GM18867 (cell line): ENCODE data around the gene SPNS2.

Source experiments
- ATAC-seq: cut with Tn5 transposase; IDR thresholded peaks from one replicate; pipeline ENCODE4 v1.9.1; 2021; ENCODE audit warnings: mild to moderate bottlenecking, moderate library complexity; ENCODE audit not compliant: unreplicated experiment

The SPNS2 gene

DNA sequence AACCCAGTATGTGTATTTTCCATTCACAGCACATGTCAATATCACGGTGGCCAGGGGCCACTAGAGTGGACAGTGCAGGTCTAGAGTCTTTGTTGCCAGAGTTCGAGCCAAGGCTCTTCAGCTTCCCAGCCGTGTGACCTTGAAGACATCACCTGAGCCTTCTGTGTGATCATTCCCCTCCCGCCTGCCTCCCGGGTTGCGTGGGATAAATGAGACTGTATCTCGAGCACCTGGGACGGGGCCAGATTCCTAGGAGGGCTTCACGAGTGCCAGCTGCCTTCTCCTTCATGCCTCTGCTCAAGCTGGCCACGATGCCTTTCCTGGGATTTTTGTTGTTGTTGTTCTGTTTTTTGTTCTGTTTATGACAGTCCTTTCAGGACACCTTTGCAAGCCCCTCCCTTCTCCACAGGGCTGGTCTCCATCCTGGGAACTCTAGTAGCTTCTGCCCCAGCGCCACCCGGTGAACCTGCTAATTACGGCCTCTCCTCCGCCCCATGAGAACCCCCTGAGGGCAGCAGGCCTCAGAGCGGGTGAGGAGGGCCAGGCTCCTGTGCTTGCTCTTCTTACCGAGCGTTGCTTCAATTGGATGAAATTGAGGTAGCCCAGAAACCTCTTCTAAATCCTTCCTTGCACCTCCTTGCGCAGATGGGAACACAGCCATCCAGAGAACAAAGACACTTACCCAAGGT is 3.9 kb downstream of the SPNS2 start:
- ATAC-seq = no peak

DNA sequence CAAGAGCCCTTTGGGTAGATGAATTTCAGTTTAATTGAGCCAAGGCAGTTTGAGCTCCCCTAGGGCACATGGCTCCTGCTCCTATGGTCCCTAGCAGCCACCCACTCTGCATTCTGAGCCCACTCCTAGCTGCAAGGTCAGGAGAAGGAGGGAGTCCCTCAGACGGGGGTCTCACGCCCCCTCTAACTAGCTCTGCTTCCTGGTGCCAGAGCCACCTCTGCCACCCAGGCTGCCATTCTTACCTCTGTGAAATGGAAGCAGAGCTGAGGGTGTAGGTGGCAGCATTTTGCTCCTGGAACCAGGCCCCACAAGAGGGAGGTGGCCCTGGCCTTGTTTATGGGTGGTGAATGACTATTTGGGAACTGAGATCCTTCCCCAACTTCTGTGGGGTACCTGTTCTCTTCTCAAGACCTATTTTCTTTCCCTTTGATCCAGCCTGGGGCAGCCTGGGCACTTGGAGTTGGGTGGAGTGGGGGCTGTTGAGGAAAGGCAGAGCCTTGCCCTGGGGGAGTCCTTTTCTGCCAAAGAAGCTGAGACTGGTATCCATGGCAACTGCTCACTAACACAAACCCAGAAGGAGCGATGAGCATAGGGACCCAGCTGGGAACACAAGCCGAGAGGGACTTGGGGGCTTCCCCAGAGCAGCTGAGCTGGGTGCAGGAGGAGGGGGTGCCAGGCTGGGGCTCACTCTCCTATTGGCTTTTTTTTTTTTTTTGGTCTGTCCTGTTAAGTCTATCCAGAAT is 4.8 kb downstream of the SPNS2 start:
- no peak for ATAC-seq

DNA sequence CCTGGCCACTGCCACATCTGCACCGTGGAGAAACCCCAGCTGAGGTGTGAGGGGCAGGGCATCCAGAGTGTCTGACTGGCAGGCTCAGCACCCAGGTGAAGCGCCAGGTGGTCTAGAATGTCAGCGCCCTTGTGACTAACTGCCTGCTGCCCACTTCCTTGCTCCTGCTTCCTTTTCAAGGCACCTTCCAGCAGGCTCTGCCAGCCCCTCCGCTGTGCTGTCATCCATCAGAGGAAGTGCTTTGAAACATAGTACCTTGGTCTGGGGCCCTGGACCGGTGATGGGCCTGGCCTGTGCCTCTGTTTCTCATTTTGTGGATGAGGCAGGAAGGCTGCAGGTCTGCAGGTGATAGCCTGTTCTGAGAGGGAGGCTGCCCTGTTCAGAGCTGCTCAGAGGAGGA is 5.5 kb downstream of the SPNS2 start:
- ATAC-seq = no peak

DNA sequence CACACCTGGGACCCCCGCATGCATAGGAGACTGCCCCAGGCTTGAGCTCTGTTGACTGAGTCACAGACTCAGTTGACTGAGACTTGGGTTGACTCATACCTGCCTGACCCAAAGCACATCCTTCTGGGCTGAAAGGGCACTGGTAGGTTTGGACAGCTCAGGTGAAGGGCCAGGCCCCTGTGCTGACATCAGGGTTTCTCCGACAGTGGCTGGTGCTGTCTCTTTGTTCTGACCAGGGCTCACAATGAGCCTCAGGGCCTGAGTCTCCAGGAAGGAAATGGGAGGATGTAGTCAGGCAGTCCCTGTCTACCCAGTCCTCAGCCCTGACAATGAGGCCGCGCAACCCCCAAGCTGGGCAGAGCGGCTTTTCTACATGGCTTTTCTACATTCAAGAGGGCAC is 6.5 kb downstream of the SPNS2 start:
- no peak for ATAC-seq

DNA sequence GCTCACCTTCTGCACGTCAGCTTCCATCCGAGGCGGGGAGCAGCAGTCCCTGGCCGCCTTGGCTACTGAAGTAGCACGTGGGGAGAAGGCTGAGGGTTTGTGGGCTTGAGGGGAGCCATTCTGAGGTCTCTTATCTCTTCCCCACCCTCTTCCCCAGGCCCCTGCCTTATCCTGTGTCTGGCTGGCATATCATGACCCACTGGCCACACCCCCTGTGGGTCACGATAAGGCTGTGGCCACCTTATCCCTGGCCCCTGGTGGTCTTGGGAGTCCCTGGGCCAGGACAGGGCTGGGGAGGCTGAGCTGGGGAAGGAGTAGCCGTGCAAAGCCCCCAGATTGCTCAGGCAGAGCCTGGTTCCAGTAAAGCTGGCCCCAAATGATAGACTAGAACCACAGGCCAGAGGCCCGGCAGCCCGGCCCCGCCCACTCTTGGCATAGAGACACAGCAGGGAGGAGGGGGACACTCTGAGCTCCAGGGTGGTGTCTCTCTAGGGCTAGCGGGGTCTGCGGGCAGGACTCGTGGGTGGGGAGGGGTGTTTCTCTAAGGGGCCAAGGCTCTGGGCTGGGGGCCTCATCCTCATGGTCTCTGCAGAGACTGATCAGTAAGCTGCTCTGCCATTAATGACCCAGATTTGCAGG is 7.6 kb downstream of the SPNS2 start:
- no peak for ATAC-seq

DNA sequence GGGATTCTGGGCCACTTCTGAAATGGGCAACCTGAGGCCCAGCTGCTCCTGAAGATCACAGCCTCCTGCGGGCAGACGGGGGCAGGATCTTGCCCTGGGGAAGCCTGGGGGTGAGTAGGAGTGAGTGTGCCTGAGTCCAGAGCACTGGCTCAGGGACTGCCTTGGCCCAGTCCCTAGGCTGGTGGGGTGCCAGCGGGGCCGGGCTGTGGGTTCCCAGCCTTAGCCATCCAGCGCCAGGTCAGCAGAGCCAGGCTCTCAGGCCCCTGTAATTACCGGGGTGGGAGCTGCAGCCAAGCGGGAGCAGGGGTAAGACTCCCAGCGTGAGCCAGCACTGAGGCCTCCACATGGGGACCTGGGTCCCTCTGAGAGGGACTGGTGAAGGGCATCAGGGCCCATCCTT is 8.2 kb downstream of the SPNS2 start:
- no peak for ATAC-seq

DNA sequence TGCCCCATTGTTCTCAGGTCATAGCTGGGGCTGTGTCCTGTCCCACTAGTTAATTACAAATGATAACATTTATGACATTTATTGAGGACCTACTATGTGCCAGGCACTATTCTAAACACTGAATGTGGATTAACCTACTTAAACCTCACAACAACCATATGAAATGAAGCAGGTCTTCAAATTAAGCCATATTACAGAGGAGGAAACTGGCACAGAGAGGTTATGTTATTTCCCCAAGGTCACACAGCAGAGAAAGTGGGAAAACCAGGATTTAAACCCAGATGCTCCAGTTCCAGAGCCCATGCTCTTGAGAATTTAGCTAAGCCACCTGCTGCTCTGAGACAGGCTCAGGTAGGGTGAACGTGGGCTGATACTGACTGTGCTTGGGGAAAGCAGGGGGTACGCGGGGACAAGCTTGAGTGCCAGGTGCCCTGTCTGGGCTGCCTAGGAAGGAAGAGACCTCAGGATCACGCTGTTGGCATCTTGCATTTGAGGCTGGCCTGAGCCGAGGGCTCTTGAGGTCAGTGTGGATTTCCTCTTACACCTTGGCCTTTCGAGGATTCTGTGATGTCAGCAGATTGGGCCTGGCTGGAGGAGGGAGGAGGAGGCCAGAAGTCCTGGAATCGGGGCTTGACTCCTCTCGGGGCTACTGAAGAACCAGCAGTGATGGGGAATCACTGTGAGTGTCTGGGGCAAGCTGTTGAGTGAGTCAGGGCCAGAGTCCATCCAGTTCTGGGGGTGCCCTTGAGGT is 8.9 kb downstream of the SPNS2 start:
- ATAC-seq = no peak

DNA sequence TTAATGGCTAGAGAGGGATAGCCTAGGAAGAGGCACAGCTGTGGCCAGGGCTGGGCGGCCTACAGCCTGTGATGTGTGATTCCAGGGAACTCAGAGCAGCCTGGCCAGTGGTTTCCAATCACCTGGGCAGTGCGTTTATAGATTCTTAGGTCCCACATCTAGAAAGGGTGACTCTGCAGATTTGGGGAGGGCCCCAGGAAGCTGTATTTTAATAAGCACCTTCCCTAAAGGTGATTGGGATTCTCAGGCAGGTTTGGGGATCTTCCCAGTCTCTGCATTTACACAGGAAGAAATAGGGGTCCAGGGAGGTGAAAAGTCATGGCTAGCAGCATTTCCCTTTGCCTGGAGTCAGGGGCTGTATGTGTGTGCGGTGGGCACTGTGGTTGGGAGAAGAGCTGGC is 9.5 kb downstream of the SPNS2 start:
- no peak for ATAC-seq

DNA sequence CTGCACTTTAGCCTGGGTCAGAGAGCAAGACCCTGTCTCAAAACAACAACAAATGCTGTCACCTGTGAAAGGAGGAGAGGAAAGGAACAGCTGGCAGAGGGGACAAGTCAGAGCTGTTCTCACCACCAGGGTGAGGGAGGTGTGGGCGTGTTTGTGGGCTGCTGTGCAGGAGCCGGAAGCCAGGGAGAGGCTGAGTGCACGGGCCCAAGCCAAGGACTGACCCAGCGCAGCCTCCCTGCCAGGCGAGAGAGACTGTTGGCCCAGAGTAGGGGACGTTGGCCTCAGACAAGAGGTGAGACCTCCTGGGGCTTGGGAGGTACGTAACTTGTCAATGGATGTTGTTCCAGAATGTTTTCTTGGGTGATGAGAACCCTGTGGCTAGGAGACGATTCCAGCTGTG is 10.7 kb downstream of the SPNS2 start:
- ATAC-seq = no peak

DNA sequence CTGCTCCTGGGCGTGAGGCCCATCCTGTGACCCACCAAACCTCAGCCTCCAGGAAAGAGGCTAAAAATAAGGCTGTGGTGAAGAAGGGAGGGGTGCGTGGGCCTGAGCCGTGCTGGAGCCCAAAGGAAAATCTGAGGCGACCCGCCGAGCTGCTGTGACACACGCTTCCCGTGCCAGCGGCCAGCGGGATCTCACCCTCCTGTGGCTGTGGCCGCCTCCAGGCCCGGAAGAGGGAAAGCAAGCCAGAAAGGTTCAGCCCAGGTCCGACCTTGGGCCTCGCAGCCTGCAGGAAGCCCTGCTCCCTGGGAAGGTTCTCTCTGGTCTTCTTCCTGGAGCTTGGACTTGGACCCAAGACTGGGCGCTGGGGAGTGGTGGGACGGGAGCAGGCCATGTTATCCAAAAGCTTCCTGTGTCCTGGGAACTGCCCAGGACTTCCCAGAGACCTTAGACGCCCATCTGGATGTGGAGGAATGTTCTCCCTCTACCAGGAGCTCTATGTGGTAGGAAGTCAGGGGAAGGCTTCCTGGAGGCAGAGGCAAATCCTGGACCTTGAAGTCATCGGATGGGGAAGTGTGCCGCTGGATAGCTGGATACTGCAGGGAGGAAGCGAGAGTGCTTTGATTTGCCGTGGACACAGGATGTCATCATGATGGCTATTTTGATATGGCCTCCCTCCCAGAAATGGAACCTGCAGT is 11.4 kb downstream of the SPNS2 start:
- ATAC-seq = no peak

DNA sequence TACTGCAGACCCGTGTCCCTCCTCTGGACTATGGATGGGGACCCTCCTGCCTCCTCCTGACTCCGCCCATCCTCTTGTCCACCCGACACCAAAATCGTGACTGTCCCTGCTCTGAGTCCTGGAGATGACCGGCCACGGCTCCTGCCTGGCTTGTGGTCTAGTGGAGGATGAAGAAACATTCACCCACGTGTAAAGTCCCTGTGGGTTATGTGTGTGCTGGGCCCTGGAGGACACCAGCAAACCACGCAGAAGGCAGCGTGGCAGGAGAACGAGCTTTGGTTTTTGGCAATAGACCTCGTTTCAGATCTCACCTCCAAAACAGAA is 11.9 kb downstream of the SPNS2 start:
- ATAC-seq = no peak

DNA sequence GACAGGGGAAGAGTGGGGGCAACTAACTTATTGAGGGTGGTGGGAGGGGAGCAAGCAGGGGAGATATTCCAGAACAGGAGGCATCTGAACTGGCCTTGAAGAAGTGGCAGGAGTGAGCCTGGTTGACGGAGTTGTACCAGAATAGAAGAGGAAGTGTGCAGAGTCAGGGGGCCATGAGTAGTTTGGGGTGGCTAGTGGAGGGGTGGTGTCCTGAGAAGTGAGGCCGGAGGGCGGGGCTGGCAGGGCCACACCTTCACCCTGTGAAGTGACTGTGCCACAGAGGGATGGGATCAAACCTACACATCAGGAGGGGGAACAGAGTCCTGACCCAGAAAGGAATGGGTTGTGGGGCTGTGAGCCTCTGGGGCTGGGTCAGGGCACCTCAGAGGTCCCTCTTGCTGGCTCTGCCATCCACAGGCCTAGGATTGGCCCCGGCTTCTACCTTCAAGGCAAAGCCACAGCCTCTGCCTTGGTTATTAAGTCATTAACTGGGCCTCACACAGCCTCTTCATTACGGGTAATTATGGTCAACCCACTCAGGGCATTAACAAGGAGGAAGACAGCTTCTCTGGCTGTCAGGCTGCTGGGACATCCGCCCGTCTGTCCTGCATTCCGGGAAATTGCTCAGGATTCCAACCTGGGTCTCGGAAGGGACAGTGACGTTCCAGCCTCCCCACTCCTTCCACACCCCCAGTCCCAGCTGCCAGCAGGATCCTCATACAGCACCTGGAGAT is 12.7 kb downstream of the SPNS2 start:
- ATAC-seq = no peak

DNA sequence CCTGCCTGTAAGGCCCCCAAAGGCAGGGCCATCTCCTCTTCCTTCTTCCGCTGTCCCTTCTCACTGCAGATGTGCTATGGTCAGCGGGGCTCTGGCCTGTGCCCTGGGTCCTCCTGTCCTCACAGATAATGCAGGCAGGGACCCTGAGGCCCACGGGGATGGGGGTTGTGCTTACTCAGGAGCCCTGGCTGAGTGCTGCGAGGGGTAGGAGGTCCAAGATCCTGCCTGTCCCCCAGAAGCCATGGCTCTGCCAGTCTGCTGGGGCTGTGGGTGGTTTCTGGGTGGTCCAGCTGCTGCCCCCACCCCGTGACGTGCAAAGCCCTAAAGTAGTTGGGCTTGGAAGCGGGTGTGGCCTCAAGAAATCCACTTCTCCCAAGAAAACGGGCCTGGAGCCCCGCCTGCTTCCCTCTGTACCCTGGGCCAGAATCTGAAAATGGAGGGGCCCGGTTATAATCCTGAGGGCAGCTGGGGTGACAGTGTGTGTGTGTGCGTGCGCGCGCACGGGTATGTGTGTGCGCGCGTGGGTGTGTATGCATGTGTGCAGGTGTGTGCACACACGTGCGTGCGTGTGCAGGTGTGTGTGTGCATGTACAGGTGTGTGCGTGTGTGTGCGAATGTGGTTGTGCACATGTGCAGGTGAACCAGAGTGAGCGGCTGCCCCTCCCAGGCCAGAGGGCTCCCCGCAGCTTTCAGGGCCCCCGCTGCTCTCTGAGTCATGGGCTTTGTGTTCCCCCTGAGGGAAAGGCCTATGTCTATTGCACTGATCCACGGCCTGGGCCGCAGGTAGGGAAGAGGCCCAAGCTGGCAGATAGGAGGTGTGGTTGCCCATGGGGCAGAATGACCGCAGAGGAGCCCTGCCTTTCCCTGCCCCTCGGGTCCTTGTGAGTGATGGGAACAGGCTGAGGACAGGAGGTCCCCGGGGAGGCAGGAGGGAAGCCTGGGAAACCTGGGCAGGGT is 13.8 kb downstream of the SPNS2 start:
- no peak for ATAC-seq

DNA sequence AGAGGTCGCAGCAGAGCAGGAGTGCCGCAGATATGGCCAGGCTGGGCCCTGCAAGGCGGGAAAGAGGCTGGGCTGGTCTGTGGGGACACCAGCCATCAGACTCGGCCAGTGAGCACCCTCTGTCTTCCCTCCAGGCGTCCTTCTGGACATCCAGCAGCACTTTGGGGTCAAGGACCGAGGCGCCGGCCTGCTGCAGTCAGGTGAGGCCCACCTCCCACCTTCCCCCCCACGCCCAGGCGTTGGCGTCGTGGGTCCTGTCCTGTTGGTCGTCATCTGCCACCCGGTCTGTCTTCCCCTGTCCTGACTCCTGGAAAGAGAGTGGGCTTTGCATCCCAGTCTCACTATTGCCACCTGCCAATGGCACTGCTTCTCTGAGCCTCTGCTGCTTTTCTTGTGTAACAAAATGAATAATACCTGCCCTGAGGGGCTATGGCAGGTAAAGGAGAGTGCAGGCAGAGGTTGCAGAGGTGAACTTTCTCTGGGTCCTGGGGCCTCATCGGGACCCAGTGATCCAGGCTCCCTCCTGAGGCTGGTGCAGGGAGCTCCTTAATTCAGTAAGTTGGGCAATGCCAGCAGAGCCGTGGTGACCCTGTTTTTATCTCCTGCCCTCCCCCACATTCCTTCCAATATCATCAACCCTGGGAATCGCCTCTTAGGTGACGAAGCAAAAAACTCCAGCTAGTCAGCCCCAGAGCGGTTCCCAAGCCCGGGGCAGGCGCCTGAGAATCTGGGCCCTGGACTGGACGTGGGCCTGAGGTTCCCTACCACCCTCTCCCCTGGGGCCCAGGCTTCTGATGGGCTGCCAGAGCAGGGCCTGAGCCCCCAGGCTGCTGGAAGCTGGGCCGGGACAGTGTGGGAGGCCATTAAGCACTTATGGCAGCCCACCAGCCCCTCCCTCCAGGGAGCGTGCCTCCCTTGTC is 14.7 kb downstream of the SPNS2 start:
- no peak for ATAC-seq

DNA sequence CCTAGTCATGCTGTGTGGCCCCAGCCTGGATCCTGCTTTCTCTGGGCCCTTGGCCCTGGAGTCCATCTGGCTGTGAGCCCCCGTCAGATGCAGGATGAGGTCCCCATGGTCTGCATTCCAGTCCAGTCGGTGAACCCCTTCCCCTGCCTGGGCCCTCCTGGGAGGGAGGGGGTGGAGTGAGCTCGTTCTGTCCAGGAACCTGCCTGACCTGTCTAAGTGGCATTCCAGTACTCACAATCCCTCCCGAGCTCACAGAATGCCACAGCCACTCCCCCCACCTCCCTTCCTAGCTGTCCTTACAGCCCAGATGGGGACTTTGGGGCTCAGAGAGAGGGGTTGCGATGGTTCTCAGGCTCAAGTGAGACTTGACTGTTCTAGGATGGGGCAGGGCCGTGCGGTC is 15.5 kb downstream of the SPNS2 start:
- ATAC-seq = no peak

DNA sequence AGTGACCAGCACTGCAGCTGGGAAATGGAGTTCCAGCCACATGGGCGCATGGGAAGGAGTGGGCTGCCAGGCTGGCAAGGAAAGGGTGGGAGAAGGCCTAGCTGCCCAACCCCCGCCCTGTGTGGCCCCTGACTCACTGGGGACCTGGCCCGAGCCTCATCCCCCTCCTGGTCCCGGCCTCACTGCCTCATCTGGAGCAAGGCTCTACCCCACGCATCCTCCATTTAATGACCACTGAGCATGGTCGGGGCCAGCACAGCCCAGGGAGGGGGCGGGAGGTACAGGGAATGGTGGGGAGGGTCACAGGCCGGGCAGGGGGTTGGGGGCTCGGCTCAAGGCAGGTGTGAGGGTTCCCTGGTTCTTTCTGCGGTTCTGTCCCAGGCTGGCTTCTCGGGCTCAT is 16.1 kb downstream of the SPNS2 start:
- no peak for ATAC-seq

DNA sequence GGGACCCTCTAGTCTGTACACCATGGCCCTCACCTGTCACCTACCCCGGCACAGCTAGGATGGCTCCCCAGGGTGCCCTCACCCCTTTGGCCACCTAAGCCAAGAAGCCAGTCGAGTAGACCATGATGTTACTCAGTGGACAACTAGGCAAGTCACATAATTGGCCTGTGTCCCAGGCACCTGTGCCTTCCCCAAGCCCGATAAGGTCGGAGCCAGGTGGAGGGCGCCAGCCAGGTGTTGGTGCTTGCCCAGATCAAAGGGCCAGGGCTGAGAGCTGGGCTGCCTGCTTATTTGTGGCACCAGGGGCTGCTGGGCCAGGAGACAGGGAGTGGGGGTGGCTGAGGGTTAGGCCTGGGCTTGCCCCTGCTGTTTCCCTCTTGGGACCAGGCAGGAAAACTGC is 16.8 kb downstream of the SPNS2 start:
- ATAC-seq = no peak

DNA sequence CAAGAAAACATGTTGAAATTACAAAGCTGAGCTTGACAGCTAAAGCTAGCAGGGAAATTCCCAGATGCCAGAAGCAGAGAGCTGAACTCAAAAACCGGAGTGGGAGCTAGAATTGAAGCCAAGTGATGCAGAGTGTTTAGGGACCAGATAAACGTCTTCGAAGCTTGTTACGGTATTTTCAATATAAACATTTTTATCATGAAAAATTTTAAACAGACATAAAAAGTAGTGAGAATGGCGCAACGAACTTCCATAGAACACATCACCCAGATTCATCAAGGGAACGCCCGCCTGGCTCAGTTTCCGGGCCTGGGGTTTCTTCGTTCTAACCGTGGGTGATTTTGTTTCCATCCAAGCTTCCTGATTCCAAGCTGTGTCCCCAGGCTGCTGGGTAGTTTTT is 18.1 kb downstream of the SPNS2 start:
- ATAC-seq = no peak
